ENCODE measurements around the gene TMEM158.

DNA sequence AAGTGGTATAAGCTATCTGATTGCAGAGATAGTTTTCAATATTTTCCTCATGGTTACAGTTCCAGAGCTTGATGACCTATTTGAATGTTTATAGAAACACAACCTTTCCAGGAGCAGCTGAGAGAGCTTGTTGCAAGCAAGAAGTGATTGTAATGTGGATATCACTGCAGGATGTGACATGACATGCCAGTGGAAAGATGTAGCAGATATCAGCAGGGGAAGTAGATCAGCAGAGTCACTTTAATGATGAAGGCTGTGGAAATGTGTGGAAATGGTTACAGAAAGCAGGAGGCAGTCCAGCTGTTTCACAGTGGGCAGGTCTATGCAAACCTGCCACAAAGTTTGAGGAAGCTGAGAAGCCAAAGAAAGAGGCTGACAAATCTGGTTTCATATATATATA lies 21.0 kb downstream of the TMEM158 start:
- TF ChIP-seq, protein P1, sequence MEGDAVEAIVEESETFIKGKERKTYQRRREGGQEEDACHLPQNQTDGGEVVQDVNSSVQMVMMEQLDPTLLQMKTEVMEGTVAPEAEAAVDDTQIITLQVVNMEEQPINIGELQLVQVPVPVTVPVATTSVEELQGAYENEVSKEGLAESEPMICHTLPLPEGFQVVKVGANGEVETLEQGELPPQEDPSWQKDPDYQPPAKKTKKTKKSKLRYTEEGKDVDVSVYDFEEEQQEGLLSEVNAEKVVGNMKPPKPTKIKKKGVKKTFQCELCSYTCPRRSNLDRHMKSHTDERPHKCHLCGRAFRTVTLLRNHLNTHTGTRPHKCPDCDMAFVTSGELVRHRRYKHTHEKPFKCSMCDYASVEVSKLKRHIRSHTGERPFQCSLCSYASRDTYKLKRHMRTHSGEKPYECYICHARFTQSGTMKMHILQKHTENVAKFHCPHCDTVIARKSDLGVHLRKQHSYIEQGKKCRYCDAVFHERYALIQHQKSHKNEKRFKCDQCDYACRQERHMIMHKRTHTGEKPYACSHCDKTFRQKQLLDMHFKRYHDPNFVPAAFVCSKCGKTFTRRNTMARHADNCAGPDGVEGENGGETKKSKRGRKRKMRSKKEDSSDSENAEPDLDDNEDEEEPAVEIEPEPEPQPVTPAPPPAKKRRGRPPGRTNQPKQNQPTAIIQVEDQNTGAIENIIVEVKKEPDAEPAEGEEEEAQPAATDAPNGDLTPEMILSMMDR (IDR thresholded peaks at IDR 0.05), result no peak
- TF ChIP-seq EZH2 (IDR thresholded peaks at IDR 0.05), result no peak
- no peak for TF ChIP-seq EZH2phosphoT487 (IDR thresholded peaks at IDR 0.05)
